H9 (cell line): Measurements from ENCODE around the gene OSBPL8. TPM values are rescaled to one million over a fixed set of nuclear protein-coding genes. Genes with fewer than 3 reads are reported as not detected.

Experiments used
- DNase-seq: peaks from one replicate; pipeline ENCODE4 v3.0.0-alpha.2; 2017
- H2AFZ ChIP-seq: one replicate; pipeline ENCODE4 v1.6.1; 2013; ENCODE audit warnings: mild to moderate bottlenecking, low read length, control low read depth, moderate library complexity
- H2AK5ac ChIP-seq: 2 replicates; pipeline ENCODE4 v1.6.1; 2013; ENCODE audit warnings: low read length, control low read depth, mixed read lengths; ENCODE audit not compliant: insufficient read length
- H2BK120ac ChIP-seq: one replicate; pipeline ENCODE4 v1.6.1; 2013; ENCODE audit warnings: low read depth, mild to moderate bottlenecking, low read length, control low read depth, inconsistent platforms; ENCODE audit not compliant: poor library complexity, severe bottlenecking
- H2BK12ac ChIP-seq: 2 replicates; pipeline ENCODE4 v1.6.1; 2013; ENCODE audit warnings: low read length, control low read depth, mixed read lengths, low read depth; ENCODE audit not compliant: insufficient read length
- H2BK15ac ChIP-seq: 2 replicates; pipeline ENCODE4 v1.6.1; 2013; ENCODE audit warnings: low read depth, low read length, control low read depth
- H2BK20ac ChIP-seq: one replicate; pipeline ENCODE4 v1.6.1; 2013; ENCODE audit warnings: low read depth, mild to moderate bottlenecking, low read length, control low read depth, inconsistent platforms; ENCODE audit not compliant: poor library complexity, severe bottlenecking
- H2BK5ac ChIP-seq: 2 replicates; pipeline ENCODE4 v1.6.1; 2013; ENCODE audit warnings: low read length, control low read depth, mixed read lengths; ENCODE audit not compliant: insufficient read length
- H3K14ac ChIP-seq: 2 replicates; pipeline ENCODE4 v1.6.1; 2013; ENCODE audit warnings: low read length, control low read depth; ENCODE audit not compliant: insufficient read depth
- H3K18ac ChIP-seq: 2 replicates; pipeline ENCODE4 v1.6.1; 2013; ENCODE audit warnings: low read depth, mild to moderate bottlenecking, mixed read lengths, low read length, control low read depth; ENCODE audit not compliant: insufficient read length
- H3K23ac ChIP-seq: 2 replicates; pipeline ENCODE4 v1.6.1; 2013; ENCODE audit warnings: low read length, control low read depth, mixed read lengths, low read depth; ENCODE audit not compliant: insufficient read length
- H3K23me2 ChIP-seq: 2 replicates; pipeline ENCODE4 v1.6.1; 2013; ENCODE audit warnings: low read depth, mild to moderate bottlenecking, mixed read lengths, low read length, control low read depth; ENCODE audit not compliant: insufficient read length, poor library complexity, severe bottlenecking
- H3K27ac ChIP-seq: 2 replicates; pipeline ENCODE4 v1.5.1; 2013; ENCODE audit warnings: low read length, control low read depth, mixed read lengths, low read depth; ENCODE audit not compliant: insufficient read length
- H3K27me3 ChIP-seq: 2 replicates; pipeline ENCODE4 v1.6.1; 2013; ENCODE audit warnings: low read length, control low read depth, inconsistent platforms; ENCODE audit not compliant: insufficient read depth
- H3K4ac ChIP-seq: 2 replicates; pipeline ENCODE4 v1.6.1; 2013; ENCODE audit warnings: low read depth, mild to moderate bottlenecking, control low read depth, inconsistent platforms, low read length, moderate library complexity
- H3K4me1 ChIP-seq: 2 replicates; pipeline ENCODE4 v1.6.1; 2013; ENCODE audit warnings: low read length, control low read depth, inconsistent platforms; ENCODE audit not compliant: insufficient read depth
- H3K4me2 ChIP-seq: 2 replicates; pipeline ENCODE4 v1.6.1; 2013; ENCODE audit warnings: low read length, control low read depth, mixed read lengths; ENCODE audit not compliant: insufficient read length, insufficient read depth
- H3K56ac ChIP-seq: 2 replicates; pipeline ENCODE4 v1.6.1; 2013; ENCODE audit warnings: low read depth, mild to moderate bottlenecking, mixed read lengths, low read length, control low read depth; ENCODE audit not compliant: insufficient read length
- H3K79me1 ChIP-seq: 2 replicates; pipeline ENCODE4 v1.6.1; 2013; ENCODE audit warnings: low read depth, mild to moderate bottlenecking, moderate library complexity, low read length, control low read depth, inconsistent platforms; ENCODE audit not compliant: insufficient read depth, poor library complexity, severe bottlenecking
- H3K79me2 ChIP-seq: 2 replicates; pipeline ENCODE4 v1.6.1; 2013; ENCODE audit warnings: low read length, control low read depth, inconsistent platforms; ENCODE audit not compliant: insufficient read depth
- H3K9ac ChIP-seq: 2 replicates; pipeline ENCODE4 v1.6.1; 2013; ENCODE audit warnings: low read length, control low read depth, mixed read lengths; ENCODE audit not compliant: insufficient read length; ENCODE audit errors: extremely low read depth
- H3K9me3 ChIP-seq: one replicate; pipeline ENCODE4 v1.6.1; 2013; ENCODE audit warnings: low read depth, low read length, inconsistent platforms; ENCODE audit not compliant: control insufficient read depth
- H3T11ph ChIP-seq: one replicate; pipeline ENCODE4 v1.6.1; 2013; ENCODE audit warnings: mild to moderate bottlenecking, low read length, control low read depth, inconsistent platforms
- H4K20me1 ChIP-seq: one replicate; pipeline ENCODE4 v1.6.1; 2013; ENCODE audit not compliant: control insufficient read depth, insufficient read length, insufficient read depth
- H4K5ac ChIP-seq: 2 replicates; pipeline ENCODE4 v1.6.1; 2013; ENCODE audit warnings: low read depth, mild to moderate bottlenecking, mixed read lengths, low read length, control low read depth; ENCODE audit not compliant: insufficient read length
- H4K8ac ChIP-seq: replicated peaks from 2 replicates; pipeline ENCODE4 v1.6.1; 2013; ENCODE audit warnings: low read length, control low read depth, mixed read lengths, low read depth; ENCODE audit not compliant: insufficient read length
- H4K91ac ChIP-seq: 2 replicates; pipeline ENCODE4 v1.6.1; 2013; ENCODE audit warnings: low read depth, mild to moderate bottlenecking, moderate library complexity, mixed read lengths, low read length, control low read depth; ENCODE audit not compliant: insufficient read length
- H3K27ac Mint-ChIP-seq, 3 experiments: 2 replicates in 2 of 3; 3 replicates in 1 of 3; pipeline ENCODE4 v1.8.0; 2020 to 2021; ENCODE audit warnings: mixed read lengths in 3 of 3, mild to moderate bottlenecking in 1 of 3, moderate library complexity in 1 of 3
- H3K27me3 Mint-ChIP-seq: 2 replicates; pipeline ENCODE4 v1.8.0; 2021; ENCODE audit warnings: low read depth, mild to moderate bottlenecking, moderate library complexity, mixed read lengths
- H3K36me3 Mint-ChIP-seq, 3 experiments: 2 replicates in 2 of 3; 3 replicates in 1 of 3; pipeline ENCODE4 v1.8.0; 2020 to 2021; ENCODE audit warnings: low read depth in 3 of 3, mixed read lengths in 3 of 3; ENCODE audit not compliant: insufficient read depth in 1 of 3
- H3K4me1 Mint-ChIP-seq, 2 experiments: 2 replicates each; pipeline ENCODE4 v1.8.0; 2020; ENCODE audit warnings: mixed read lengths in 2 of 2
- H3K4me3 Mint-ChIP-seq, 2 experiments: 2 replicates in 1 of 2; 3 replicates in 1 of 2; pipeline ENCODE4 v1.8.0; 2020 to 2021; ENCODE audit warnings: mild to moderate bottlenecking in 2 of 2, mixed read lengths in 2 of 2, moderate library complexity in 1 of 2
- H3K9me3 Mint-ChIP-seq, 2 experiments: 2 replicates in 1 of 2; 3 replicates in 1 of 2; pipeline ENCODE4 v1.8.0; 2020; ENCODE audit warnings: mild to moderate bottlenecking in 2 of 2, mixed read lengths in 2 of 2, moderate library complexity in 1 of 2
- WGBS: extraction: QIAGEN DNeasy Blood & Tissue Kit; methylation state at CpG from one replicate; pipeline ENCODE4 v1.1.7; 2013; ENCODE audit warnings: missing lambda C conversion rate, low lambda C conversion rate, mixed read lengths; ENCODE audit not compliant: insufficient read length; ENCODE audit errors: extremely low coverage; 5-methylcytosine and 5-hydroxymethylcytosine counted together
- total RNA-seq: library from RNA; stranded (reverse); gene quantifications from 2 replicates; pipeline ENCODE4 v1.2.1, GENCODE V29; 2021
- TF ChIP-seq, protein P1 (sequence below): fragments of 200-600 bp; sonication (generic); conservative IDR thresholded peaks from 3 replicates; pipeline ENCODE4 v1.8.0; 2021; ENCODE audit warnings: antibody characterized with exemption, mild to moderate bottlenecking

Gene OSBPL8
- total RNA-seq, 1 experiment from 2014 or later, result 61.2 TPM

DNA sequence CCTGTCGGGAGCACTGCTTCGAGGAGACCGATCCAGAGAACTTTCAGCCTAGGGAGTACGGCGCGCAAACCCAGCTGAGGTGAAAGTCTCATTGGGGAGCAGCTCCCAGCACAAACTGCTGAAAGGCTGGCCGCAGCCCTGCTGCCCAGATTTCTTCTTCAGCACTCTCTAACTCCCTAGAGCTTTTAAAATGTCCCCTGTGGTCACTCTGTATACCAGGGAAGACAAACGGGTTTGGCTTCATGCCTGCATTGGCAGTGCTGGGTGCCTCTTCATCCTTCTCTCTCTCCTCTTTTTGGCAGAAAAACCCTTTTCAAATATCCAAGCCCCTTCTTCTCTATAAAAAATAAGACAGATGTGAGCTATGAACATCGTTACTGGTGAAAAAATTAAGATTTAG, 246.3 kb downstream of the OSBPL8 start:
- no peaks in the 10 kb centered on the region for H3K9me3 Mint-ChIP-seq
- Histone ChIP-seq H4K8ac (no peak overlapping the region), H2AFZ (peak overlapping the region; percentile 2), H3K56ac (no peak overlapping the region), H3K79me1 (no peaks in the 10 kb centered on the region), H4K5ac (no peak overlapping the region), H3K27ac (no peak overlapping the region), H4K20me1 (no peaks in the 10 kb centered on the region), H4K91ac (no peak overlapping the region), H3K23me2 (no peaks in the 10 kb centered on the region), H3K27me3 (no peaks in the 10 kb centered on the region), H3K4me1 (0 out of 2 replicates have a peak, but pooled peaks cover 2% of the 10 kb centered on the region), H3T11ph (no peak overlapping the region), H3K4me2 (no peak overlapping the region), H3K4ac (no peak overlapping the region), H2AK5ac (no peak overlapping the region), H2BK120ac (no peak overlapping the region), H3K79me2 (no peaks in the 10 kb centered on the region), H2BK20ac (no peak overlapping the region), H2BK12ac (no peak overlapping the region), H3K9ac (no peak overlapping the region), H2BK5ac (no peak overlapping the region), H3K23ac (no peak overlapping the region), H3K9me3 (no peaks in the 10 kb centered on the region), H2BK15ac (no peak overlapping the region), H3K18ac (no peak overlapping the region), H3K14ac (no peak overlapping the region)
- no peak overlapping the region for H3K27ac Mint-ChIP-seq
- DNase-seq, result peak; percentile 47
- peak overlapping the region in 1 of 2 experiments; percentile 20; a peak in 1 of 5 replicates for H3K4me3 Mint-ChIP-seq
- H3K27me3 Mint-ChIP-seq, result no peaks in the 10 kb centered on the region
- TF ChIP-seq, protein P1, sequence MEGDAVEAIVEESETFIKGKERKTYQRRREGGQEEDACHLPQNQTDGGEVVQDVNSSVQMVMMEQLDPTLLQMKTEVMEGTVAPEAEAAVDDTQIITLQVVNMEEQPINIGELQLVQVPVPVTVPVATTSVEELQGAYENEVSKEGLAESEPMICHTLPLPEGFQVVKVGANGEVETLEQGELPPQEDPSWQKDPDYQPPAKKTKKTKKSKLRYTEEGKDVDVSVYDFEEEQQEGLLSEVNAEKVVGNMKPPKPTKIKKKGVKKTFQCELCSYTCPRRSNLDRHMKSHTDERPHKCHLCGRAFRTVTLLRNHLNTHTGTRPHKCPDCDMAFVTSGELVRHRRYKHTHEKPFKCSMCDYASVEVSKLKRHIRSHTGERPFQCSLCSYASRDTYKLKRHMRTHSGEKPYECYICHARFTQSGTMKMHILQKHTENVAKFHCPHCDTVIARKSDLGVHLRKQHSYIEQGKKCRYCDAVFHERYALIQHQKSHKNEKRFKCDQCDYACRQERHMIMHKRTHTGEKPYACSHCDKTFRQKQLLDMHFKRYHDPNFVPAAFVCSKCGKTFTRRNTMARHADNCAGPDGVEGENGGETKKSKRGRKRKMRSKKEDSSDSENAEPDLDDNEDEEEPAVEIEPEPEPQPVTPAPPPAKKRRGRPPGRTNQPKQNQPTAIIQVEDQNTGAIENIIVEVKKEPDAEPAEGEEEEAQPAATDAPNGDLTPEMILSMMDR, result no peak
- WGBS, result no CpG with 5 or more reads among the region's 9 CpGs
- no peaks in the 10 kb centered on the region for H3K36me3 Mint-ChIP-seq
- H3K4me1 Mint-ChIP-seq, result peaks cover 15 to 16% of the 10 kb centered on the region in 2 experiments
